ENCODE measurements around the gene MAPK8. TPM values are rescaled to one million over a fixed set of nuclear protein-coding genes. Genes with fewer than 3 reads are reported as not detected.

MAPK8 gene
- total RNA-seq, 1 donor from 2014 or later: 40.0 TPM

- DNase-seq (ENCODE audit: low spot score): no peak
Measured at GRCh38 chr10:48449501-48450232, 143.2 kb downstream of the MAPK8 start.

GRCh38 chr10:48450233-48450740, 143.8 kb downstream of the MAPK8 start:
- DNase-seq (ENCODE audit: low spot score): no peak

GRCh38 chr10:48450741-48451466, 144.4 kb downstream of the MAPK8 start:
- no peak for DNase-seq (ENCODE audit: low spot score)

GRCh38 chr10:48451969-48452878, 145.7 kb downstream of the MAPK8 start:
- no peak for DNase-seq (ENCODE audit: low spot score)

GRCh38 chr10:48452879-48453412, 146.5 kb downstream of the MAPK8 start:
- DNase-seq (ENCODE audit: low spot score): no peak

GRCh38 chr10:48453451-48454301, 147.2 kb downstream of the MAPK8 start:
- DNase-seq (ENCODE audit: low spot score): no peak

- no peak for DNase-seq (ENCODE audit: low spot score)
Measured at GRCh38 chr10:48454302-48455054, 148.0 kb downstream of the MAPK8 start.

DNA sequence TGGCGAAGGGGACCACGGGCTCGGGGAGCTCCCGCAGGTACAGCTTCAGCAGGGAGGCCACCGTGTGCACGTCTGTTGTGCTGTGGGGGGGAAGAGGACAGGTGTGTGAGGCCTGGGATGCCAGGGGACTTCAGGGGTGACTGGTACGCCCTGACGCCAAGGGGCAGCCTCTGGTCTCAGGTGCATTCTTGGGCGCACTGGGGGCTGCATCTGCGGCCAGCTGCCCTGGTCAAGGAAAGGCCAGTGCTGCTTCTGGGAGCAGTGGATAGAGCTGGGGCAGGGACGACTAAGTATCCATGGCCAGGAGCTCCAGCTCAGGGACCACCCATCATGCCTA, 148.5 kb downstream of the MAPK8 start:
- no peak for DNase-seq (ENCODE audit: low spot score)

DNA sequence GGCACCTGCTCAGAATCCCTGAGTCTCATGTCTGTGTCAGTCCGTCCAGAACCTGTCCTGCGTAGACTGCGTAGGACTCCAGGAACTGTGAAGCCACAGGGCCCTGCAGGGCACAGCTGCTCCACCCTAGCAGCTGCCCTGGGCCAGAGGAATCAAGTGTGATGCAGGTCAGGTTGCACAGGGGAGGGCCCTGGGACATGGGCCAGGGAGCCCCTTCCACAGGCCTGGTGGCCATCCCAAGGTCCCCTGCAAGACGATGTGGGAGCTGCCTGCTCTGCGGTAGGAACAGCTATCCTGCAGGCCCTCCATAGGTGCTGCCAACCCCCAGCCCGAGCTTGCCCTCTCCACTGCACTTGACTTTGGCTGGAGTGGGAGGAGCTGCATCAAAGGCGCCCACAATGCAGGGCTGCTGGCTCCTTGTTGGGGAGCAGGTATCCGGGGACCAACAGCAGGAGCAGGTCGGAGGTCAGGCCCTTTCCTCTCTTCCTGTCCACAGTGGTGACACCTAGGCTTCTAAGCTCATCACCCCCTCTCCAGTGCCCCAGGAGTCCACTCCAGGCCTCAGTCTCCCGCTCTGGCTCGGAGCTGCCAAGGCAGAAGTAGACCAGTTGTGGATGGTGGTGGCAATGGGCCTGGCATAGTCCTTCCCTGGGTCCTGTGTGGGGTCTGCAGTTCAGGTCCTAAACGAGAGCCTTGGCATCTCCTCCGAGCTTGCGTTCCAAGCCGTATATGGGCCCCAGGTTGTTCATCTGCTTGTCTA, 149.1 kb downstream of the MAPK8 start:
- DNase-seq (ENCODE audit: low spot score): no peak

DNA sequence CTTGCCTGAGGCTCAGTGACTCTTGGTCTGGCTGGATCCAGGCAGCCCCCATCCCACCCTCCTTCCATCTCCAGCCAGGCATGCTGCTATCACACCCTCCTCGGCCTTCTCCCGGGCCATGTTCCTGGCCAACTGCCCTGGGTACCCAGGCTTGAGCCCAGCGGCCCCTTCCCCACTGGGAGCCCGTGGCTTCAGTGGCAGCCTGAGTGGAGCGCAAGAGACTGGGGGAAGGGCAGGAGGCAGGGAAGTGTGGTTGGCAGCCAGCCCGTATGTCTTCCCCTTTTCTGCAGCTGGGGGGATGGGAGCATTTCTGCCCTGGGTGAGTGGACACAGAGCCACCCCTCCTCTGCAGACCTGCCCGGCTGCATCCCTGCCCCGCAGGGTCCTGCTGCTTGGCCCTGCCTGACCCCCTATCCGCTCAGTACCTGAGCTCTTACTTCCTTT, 149.9 kb downstream of the MAPK8 start:
- peak; percentile 52 for DNase-seq (ENCODE audit: low spot score)

- no peak for DNase-seq (ENCODE audit: low spot score)
Measured at GRCh38 chr10:48456808-48457761, 150.6 kb downstream of the MAPK8 start.

- no peak for DNase-seq (ENCODE audit: low spot score)
Measured at GRCh38 chr10:48457949-48458661, 151.6 kb downstream of the MAPK8 start.

- no peak for DNase-seq (ENCODE audit: low spot score)
Measured at GRCh38 chr10:48458662-48459048, 152.2 kb downstream of the MAPK8 start.

- no peak for DNase-seq (ENCODE audit: low spot score)
Measured at GRCh38 chr10:48459270-48460150, 153.0 kb downstream of the MAPK8 start.

- no peak for DNase-seq (ENCODE audit: low spot score)
Measured at GRCh38 chr10:48460182-48460581, 153.7 kb downstream of the MAPK8 start.

Measured in mucosa of gallbladder (tissue), 1 donor.